C4-2B (cell line): ENCODE data around the gene MYCN.

Source experiments
- H3K27ac ChIP-seq: fragments of 450-650 bp; 2 replicates; pipeline ENCODE4 v1.5.1; 2017
- ZFX ChIP-seq: fragments of 450-650 bp; IDR thresholded peaks from 2 replicates; pipeline ENCODE4 v1.6.1; 2017
- TF ChIP-seq, protein P1 (sequence below): fragments of 450-650 bp; conservative IDR thresholded peaks from 2 replicates; pipeline ENCODE4 v1.5.1; 2017; ENCODE audit warnings: mild to moderate bottlenecking

MYCN gene

DNA sequence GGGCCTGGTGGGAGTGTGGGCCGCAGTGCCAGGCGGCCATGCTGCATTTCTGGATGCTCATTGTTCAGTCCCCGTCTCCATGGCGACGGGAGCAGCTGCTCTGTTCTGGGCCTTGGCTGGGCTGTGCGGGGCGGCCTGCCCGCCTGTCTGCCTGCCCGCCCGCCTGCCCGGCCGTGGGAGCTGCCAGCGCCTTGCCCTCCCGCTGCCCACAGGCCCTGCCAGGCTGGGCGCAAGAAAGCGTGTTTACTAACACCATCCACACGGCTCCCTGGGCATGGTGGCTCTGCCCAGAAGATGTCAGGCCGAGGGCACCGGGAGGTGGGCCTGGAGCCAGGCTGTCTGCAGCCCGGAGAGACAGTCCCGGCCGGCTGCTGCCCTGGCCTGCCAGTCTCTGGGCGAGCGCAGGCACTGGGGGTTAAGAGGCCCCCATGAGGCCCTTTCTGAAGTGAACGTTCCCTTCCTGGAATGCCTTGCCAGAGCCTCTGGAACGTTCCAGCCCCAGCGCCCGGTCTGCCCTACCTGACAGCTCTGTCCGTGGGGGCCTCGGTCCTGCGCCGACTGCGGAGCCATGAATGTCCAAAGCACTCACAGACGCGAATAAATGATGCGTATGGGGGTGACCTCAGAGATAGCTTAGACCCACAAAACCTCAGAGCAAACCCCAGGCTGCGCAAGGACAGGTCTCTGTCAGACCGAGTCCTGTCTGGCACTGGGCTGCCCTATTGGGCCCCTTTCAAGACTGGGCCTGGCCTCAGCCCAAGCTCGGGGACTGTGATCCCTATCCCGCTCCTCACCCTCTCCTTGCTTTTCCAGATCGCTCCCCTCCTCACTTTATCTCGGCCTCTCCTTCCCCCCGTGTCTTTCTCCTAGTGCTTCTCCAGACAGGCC, 44.3 kb downstream of the MYCN start:
- no peak overlapping the region for H3K27ac ChIP-seq
- TF ChIP-seq, protein P1, sequence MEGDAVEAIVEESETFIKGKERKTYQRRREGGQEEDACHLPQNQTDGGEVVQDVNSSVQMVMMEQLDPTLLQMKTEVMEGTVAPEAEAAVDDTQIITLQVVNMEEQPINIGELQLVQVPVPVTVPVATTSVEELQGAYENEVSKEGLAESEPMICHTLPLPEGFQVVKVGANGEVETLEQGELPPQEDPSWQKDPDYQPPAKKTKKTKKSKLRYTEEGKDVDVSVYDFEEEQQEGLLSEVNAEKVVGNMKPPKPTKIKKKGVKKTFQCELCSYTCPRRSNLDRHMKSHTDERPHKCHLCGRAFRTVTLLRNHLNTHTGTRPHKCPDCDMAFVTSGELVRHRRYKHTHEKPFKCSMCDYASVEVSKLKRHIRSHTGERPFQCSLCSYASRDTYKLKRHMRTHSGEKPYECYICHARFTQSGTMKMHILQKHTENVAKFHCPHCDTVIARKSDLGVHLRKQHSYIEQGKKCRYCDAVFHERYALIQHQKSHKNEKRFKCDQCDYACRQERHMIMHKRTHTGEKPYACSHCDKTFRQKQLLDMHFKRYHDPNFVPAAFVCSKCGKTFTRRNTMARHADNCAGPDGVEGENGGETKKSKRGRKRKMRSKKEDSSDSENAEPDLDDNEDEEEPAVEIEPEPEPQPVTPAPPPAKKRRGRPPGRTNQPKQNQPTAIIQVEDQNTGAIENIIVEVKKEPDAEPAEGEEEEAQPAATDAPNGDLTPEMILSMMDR: no peak
- no peak for TF ChIP-seq ZFX

DNA sequence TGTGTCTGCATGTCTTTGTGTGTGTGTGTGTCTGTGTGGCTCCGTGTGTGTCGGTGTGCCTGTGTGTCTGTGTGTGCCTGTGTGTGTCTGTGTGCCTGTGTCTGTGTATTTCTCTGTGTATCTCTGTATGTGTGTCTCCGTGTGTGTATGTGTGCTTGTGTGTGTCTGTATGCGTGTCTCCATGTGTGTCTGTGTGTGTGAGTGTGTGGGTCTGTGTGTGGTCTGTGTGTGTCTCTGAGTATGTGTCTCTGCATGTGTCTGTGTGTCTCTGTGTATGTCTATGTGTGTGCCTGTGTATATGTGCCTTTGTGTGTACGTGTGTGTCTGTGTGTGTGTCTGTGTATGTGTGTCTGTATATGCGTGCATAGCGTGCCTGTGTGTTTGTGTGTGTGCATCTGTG, 45.2 kb downstream of the MYCN start:
- TF ChIP-seq ZFX: no peak
- TF ChIP-seq, protein P1: no peak
- H3K27ac ChIP-seq: no peak overlapping the region

DNA sequence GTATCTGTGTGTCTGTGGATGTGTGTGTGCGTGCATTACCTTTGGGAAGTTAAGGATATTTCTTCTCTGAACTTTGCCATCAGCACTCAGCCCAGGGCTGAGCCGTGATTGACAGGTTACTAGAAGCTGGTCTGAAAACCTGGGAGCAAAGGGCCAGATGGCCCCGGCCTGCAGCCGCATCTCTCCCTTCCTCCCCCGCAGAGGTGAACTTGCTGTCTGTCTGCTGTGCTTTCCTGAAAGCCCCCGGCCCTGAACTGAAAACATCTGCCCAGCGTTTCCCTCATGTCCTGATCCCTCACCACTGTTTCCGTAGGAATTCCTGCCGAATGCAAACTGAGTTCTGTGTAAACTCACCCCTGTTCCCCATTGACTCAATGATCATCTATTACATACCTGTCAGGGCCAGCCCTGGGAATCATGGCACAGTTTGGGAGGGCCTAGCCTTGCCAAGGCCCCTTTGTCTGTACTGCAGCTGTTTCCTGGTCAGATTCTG, 45.8 kb downstream of the MYCN start:
- no peak for TF ChIP-seq ZFX
- TF ChIP-seq, protein P1: no peak
- H3K27ac ChIP-seq: no peak overlapping the region

DNA sequence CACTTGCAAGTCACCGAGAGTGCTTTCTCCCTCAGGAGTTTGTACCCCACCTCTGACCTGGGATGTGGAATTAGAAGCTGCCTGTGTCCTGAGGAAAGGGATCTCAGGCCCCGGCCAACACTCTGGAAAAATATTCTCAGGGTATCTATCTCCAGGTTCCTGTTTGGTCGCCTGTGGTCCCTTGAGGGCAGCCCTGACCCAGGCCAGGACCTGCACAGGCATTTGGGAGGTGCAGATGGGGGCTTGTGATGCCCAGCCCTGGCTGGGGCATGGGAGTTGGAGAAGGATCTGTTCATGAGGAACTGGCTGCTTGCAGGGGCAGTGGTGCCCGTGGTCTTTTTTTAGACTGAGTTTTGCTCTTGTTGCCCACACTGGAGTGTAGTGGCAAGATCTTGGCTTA, 46.3 kb downstream of the MYCN start:
- no peak overlapping the region for H3K27ac ChIP-seq
- no peak for TF ChIP-seq ZFX
- TF ChIP-seq, protein P1: no peak

DNA sequence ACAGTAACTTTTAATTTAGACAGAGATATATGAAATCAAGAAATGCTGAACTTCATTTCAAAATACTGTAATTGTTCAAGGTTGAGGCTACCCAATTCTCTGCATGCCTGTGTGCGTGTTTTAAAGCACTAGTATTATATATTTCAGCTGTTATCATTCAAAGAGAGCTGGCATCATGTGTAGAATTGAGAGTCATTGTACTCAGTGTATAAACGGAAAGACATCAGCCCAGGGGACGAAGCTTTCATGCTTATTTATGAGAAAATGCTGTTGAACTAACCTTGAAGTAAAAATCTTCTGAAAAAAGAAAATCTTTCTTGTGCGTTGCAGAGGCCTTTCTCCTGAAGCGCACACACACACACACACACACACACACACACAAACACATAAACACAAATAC, 48.4 kb downstream of the MYCN start:
- H3K27ac ChIP-seq: no peak overlapping the region
- TF ChIP-seq ZFX: no peak
- TF ChIP-seq, protein P1: no peak

DNA sequence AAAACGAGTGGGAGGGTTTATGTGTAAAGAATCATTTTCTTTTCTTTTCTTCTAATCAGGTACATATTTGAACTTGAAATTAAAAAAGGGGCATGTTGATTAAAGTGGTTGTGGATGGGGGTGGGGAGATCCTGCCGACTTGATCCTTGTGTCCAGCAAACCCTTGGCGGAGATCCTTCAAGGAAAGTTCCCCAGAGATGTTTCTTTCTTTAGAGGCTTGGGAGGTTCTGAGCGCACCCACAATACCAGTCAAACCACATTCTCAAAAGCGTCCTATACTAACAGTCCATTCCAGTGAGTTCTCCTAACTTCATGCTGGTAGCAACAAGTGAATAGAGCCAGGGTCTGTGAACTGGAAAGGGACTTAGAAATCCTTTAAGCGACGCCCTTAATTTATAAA, 49.2 kb downstream of the MYCN start:
- TF ChIP-seq, protein P1: no peak
- no peak for TF ChIP-seq ZFX
- H3K27ac ChIP-seq: no peak overlapping the region
